LHCN-M2 (cell line): ENCODE results near the gene UNC5CL. TPM values are rescaled to one million over a fixed set of nuclear protein-coding genes. Genes with fewer than 3 reads are reported as not detected.

Experiments used
- DNase-seq: peaks from one replicate; pipeline ENCODE4 v3.0.0-alpha.2; 2012; ENCODE audit warnings: low read depth
- total RNA-seq: library from RNA; depleted of rRNA; stranded (reverse); fragments of >200 nt; gene quantifications from 2 replicates; pipeline ENCODE4 v1.2.3, GENCODE V29; 2014

Gene UNC5CL
- total RNA-seq, 1 experiment from 2014 or later = under 0.01 TPM

DNA sequence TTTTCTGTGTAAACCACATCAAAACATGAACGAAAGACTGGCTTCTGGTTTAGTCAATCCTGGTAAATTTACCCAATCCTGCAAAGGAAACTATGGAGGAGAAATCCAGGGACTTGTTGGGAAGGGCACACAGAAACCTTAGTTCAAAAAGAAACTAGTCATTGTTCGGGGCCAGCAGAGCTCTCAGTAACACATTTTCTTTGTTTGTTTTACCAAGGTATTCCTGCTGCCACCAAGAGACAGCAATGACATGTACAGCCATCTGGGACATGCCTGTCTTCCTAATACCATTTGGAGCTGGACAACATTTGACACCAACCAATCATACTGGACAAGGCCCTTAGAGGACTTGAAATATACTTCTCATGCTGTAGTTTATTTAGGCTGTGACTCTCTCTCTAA, 24.9 kb upstream of the UNC5CL start:
- no peak for DNase-seq

- no peak for DNase-seq
These were observed 23.0 kb upstream of the UNC5CL start for GRCh38 chr6:41062056-41062455.

- DNase-seq = no peak
These were observed 22.2 kb upstream of the UNC5CL start for GRCh38 chr6:41061196-41061726.

DNA sequence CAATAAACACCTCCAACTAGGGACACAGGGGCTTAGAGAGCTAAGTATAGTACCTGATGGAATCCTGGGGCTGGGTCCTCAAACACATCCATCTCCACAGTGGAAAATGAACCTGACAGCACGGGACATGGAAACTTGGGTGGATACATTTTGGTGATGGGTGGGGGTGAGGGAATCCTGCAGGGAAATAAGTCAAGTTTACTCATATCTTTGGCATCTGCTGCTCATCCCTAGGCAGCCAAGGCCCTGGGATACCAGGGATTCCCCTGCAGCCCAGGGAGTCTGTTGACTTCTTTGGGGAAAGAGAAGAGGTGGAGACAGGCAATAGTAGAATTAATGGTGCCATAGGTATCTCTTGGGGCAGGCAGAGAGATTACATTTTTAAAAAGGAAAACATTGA, 20.5 kb upstream of the UNC5CL start:
- peak; percentile 5 for DNase-seq

DNA sequence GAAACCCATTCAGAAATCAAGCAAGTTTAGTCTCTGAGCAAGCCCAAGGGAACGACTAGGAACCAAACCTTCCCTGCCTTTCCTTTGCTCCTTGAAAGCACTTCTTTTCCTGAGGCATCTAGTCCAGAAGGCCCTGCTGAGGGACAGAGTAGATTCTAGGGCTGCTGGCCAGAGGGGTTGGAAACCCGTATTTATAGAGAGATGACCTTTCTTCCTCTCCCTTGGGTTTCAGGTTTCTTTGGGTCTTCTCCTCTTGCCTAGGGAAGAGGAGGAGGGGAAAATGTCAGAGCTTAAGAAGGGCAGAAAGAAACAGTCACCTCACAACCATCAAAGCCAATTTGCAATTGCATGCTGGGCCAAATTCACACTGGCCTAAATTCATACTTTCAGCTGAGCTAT, 19.8 kb upstream of the UNC5CL start:
- no peak for DNase-seq

GRCh38 chr6:41056768-41057490, 17.9 kb upstream of the UNC5CL start:
- no peak for DNase-seq

- no peak for DNase-seq
These were observed 16.1 kb upstream of the UNC5CL start for GRCh38 chr6:41055149-41055548.

DNA sequence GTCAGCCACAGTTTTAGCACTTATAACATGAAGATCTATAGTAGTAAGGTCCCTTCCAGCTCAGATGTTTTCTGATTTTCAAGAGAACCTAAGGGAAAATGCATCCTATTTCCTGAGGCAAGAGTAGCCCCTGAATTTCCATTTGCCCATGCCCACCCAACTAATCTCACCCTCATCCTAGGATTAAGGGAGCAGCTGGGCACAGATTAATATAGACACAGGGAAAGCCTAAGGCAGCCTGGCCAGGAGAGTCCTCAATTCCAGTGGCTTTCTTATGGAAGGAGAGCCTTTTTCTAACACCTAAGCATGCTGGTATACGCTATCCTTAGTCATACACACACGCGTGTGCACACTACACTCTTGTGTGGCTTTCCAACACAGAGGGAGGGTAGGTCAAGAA, 15.5 kb upstream of the UNC5CL start:
- DNase-seq = no peak

DNA sequence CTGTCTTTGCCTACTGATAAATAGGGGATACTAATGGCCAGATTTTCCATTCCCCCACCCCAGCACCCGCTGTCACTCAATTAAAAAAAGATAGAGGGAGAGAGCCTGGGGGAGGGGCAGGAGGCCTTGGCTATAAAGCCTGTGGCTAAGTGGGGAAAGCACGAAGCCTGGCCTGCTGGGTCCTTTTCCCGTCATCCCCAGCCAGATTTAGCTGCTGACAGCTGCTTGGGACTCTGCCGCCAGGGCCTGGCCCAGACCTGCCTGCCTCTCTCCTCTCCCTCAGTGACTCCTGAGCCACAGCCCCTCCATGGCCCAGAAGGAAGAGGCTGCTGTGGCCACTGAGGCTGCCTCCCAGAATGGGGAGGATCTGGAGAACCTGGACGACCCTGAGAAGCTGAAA, 14.0 kb upstream of the UNC5CL start, which contains the start of gene APOBEC2:
Gene APOBEC2, plus strand, starts transcription at position 162 of the 400 bp plus-strand sequence. Its CDS starts 146 bp downstream, at position 308.
- DNase-seq = no peak

GRCh38 chr6:41051873-41052272, 12.9 kb upstream of the UNC5CL start:
- DNase-seq = no peak

- no peak for DNase-seq
These were observed 11.5 kb upstream of the UNC5CL start for GRCh38 chr6:41050536-41050935.

GRCh38 chr6:41049955-41050354, 10.9 kb upstream of the UNC5CL start:
- no peak for DNase-seq

DNA sequence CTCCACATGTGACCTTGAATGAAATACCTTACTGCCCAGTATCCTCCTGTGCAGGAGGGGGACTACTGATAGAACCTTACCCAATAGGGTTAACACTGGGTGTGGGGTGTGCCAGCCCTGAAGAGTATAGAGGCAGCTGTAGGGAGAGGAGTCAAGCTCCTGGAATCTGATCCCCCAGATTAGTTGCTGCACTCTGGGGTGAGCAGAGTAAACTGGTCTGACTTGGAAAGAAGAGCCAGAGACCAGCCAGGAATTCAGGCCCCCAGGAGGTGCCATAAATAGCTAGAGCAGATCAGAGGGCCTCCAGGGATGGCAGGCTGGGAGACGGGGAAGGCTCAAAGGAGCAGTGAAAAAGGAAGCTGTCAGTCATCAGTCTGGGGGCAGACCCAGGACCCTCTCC, 10.5 kb upstream of the UNC5CL start:
- no peak for DNase-seq

DNA sequence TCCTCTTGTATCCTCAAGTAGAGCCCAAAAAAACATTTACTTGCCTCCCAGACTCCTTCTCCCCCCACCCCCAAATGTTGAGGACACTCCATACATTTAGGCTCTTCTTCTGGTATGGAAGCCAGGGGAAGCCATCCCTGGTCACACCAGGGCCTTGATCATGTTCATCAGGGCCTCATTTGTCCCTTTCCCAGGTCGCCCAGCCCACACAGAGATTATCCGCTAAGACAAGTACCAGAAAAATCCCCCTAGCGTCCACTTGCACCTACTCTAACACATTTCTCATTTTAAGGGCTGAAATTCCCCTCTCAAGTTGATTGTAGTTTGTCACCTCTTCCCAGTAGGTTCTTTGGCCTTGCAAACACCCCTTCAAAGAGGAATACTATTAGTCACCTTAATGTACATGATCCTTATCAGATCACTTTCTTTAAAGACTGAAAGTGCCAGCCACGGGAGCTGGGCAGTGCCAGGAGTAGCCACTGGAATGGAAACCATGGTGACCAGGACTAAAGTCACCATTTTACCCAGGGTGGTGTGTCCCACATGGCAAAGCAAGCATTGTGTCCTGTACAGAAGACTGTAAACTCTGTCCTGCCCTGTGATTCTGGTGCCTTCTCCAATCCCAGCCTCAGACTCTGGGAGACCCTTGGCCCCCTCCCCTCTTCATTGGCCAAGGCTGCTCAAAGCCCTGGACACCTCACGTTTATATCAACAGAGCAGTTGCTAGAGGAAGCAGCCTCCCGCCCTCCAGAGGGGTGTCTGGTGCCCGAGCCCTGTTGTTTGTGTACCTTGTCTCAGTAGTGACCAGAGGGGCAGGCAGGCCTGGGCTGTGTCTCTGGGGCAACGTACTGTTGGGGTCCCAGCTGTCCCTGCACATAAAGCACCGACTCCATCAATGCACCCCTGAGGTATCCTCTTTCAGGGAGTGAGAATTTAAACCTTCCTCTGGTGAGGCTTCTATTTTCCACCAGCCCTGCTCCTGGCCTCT, 9.0 kb upstream of the UNC5CL start:
- no peak for DNase-seq

DNA sequence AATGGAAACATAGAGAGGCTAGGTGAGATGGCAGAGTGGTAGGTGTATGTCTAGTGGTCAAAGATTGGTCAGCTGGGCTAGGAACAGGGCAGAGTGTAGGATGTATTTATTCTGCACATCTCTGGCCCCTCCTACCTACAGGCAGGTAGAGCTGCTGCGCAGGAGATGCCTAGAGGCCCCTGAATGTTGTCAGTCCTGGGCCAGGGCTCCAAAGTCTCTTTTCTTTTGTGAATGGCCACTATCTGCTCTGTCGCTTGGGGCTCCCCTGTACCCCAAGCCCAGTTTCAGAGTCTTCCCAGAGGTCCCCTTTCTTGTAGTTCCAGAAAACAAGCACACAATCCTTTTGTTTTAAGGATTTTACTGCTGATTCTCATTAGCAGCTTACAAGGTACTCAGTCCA, 8.3 kb upstream of the UNC5CL start:
- no peak for DNase-seq

DNA sequence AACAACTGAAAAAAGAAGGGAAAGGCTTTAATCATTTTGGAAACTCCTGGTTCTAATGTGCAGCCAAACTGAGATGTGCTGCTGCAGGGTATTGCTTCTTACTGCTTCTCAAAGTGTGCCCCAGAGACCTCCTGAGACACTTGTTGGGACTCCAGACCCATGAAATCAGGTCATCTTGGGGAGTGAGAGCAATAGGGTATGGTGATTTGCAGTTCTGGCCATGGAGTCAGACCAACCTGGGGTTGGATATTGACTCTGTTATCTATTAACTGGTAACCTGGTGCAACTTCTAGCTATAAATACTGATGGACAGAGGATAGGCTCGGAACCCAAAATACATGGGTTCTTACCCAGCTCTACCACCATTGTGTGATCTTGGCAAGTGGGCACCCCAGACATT, 7.1 kb upstream of the UNC5CL start:
- DNase-seq = no peak

DNA sequence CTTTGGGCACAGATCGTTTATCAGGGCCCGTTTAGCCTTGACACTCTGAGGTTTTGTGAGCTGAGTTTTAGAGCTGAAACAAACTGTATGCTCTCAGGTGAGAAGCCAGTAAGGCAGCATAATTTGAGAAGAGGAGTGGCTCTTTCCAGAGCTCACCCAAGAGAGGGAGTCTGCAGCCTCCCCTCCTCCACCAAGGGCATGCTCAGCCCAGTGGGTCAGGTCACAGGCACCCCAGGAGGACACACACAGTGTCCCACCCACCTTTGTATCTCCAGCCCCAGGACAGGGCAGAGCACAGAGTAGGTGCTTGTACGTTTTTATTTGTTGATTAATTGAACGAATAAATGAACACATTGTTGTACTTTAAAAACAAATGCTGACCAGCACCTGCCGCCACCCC, 6.6 kb upstream of the UNC5CL start:
- DNase-seq = no peak

DNA sequence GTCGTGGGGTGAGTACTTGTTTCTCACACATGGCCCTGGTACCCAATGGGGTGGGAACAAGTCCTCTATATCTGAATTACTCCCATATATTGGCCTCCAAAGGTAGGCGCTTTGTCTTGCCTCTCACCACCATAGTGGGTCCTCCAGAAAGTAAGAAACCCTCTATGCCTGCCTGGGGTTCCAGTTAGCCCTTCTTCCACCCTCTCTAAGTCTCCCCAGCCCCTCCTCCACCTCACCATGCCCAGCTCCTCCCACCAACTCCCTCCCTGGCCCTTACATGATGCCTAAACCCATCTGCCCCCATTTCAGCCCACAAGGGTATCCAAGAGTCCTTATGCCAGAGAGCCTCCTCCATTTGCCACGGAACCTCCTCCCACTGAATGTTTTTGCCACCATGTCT, 4.1 kb upstream of the UNC5CL start:
- no peak for DNase-seq

GRCh38 chr6:41042226-41043055, 3.4 kb upstream of the UNC5CL start, which contains the start of gene TSPO2:
Gene TSPO2 (plus strand): TSS chr6:41042467. CDS start chr6:41042986, 519 bp downstream.
- DNase-seq = no peak

DNA sequence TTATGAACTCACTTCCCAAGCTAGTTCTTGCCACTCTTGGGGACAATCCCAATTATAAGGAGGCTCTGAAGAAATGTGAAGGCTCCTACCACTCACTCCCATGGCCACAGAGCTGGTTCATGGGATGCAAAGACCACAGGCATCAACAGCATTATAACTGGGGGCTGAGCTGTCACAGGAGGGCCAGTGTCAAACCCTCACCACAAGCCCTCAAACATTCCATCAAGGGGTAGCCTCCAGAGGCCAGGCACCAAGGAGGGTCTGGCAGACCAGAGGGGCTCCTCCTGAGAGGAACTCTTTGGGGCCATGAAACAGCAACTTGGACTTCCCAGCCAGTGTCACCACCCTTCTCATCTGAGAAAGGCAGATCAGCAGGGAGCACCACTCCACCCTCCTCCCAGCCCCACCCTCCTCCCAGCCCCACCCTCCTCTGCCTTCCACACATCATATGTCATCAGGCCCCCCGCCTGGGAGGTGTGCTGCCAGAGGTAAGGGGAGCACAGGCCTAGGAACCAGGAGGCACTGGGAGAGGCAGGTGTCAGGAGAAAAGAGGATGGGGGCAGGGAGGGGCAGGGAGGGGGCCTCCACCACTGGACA, 2.0 kb upstream of the UNC5CL start:
- no peak for DNase-seq
